Measurements from ENCODE around the gene SLC5A7. TPM values are rescaled to one million over a fixed set of nuclear protein-coding genes. Genes with fewer than 3 reads are reported as not detected.

The SLC5A7 gene
- not detected in 2 replicates for total RNA-seq

DNA sequence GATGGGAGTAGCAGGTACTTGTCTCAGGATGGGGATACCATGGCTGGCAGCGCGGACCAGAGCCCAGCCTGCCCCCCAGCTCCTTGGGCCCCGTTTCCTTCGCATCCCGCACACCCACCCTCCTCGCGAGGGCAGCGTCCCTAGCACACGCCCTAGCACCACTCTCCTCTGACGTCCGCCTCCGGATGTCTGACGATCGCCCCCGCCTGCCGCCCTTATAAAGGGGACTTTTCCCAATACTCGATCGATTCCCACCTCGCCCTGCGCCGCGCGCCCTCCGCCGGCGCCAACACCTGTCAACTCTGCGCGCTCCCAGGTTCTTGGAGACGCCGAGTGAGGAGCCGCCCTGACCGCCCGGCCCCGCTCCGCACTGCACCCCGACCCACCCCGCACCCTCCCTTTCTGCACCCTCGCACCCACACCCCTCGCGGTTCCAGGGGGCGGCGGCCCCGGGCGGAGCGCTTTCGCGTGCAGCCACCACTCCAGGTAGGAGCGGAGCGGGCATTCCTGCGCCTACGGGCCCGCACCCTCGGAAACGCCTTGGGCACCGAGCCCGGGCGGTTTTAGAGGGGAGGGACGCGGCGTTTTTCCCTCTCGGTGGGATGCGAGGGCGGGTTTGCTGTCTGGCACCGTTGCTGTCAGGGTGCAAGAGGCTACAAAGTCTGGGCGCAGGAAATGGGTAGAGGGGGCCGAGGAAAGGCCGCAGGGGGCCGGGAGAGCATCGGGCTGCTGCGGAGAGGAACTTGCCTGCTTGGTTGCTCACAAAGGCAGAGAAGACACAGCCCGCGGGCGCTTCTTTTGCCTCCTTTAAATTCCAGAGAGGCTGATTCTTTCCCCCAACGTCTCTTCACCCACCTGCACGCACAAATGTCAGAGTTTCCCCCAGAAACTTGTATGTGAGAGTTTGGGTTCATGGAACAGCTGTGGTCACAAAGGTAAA is at the start of gene SLC5A7:
Gene SLC5A7, plus strand, starts transcription at position 247 of the 940 bp plus-strand sequence. CDS start 1,632 bp downstream, outside the sequence.

Other genes with a start within 250 kb of the SLC5A7 start
- gene RGPD4, start 159.6 kb upstream of the SLC5A7 start, total RNA-seq, result under 0.01 TPM in 1 of 2 replicates, not detected in the other